ENCODE measurements around the gene MRPL34.
"Not testable (repeated sequence)": the region's sequence is repeated elsewhere in the genome, so short reads cannot be mapped to it uniquely, and the experiment has no call there.

- TF ChIP-seq, protein P1, sequence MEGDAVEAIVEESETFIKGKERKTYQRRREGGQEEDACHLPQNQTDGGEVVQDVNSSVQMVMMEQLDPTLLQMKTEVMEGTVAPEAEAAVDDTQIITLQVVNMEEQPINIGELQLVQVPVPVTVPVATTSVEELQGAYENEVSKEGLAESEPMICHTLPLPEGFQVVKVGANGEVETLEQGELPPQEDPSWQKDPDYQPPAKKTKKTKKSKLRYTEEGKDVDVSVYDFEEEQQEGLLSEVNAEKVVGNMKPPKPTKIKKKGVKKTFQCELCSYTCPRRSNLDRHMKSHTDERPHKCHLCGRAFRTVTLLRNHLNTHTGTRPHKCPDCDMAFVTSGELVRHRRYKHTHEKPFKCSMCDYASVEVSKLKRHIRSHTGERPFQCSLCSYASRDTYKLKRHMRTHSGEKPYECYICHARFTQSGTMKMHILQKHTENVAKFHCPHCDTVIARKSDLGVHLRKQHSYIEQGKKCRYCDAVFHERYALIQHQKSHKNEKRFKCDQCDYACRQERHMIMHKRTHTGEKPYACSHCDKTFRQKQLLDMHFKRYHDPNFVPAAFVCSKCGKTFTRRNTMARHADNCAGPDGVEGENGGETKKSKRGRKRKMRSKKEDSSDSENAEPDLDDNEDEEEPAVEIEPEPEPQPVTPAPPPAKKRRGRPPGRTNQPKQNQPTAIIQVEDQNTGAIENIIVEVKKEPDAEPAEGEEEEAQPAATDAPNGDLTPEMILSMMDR (IDR thresholded peaks at IDR 0.05; ENCODE audit: low read depth, low read length): not testable (repeated sequence)
- not testable (repeated sequence) for TF ChIP-seq EZH2phosphoT487 (IDR thresholded peaks at IDR 0.05; ENCODE audit: low read depth)
These were observed 10.1 kb upstream of the MRPL34 start for GRCh38 chr19:17295551-17295950.
